NCI-H82 treated with DMSO at 0.1 percent for 48 hours (cell line): Measurements from ENCODE around the gene ZBTB38.
A peak's percentile ranks its signal among the peaks of the same experiment; 100 is the strongest.

Experiments used
- DNase-seq: peaks from one replicate; lab custom pipeline; 2025; ENCODE audit not compliant: unreplicated experiment; lab: John Stamatoyannopoulos, UW

The ZBTB38 gene

DNA sequence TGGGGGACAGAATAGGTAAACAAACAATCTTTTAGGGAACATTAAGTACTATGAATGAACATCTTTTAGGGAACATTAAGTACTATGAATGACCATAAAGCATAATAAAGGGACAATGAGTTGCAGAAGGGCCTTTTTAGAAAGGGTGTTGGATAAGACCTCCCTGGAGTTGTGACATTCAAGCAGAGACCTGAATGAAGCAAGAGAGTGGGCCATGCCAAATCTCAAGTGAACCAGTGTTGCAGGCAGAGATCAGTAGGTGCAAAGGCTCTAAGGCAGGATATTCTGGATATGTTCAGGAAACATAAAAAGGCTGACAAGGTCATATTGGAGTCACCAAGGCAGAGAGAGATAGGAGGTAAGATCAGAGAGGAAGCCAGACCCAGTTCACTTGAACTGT is 29.4 kb upstream of the ZBTB38 start:
- no peak for DNase-seq

GRCh38 chr3:141341536-141341935 is 26.8 kb upstream of the ZBTB38 start:
- no peak for DNase-seq

GRCh38 chr3:141342386-141342785 is 25.9 kb upstream of the ZBTB38 start:
- DNase-seq, result no peak

- DNase-seq, result no peak
Measured at GRCh38 chr3:141343077-141343476, 25.2 kb upstream of the ZBTB38 start.

DNA sequence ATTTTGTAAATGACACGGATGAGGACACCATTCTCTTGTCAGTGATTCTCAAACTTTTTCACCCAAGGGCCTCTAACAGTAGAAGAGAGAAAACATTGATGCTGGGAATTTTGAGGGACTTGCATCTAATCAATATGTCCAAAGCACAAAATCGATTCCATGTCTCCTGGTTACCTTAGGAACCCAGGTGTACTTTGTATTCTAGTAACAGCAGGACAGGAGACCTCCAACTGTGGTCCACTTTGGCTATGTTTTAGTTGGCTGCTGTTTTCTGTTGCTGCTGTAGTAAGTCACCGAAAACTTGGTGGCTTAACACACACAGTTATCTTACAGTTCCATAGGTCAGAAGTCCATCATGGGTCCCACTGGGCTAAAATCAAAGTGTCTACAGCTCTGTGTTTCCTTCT is 24.4 kb upstream of the ZBTB38 start:
- DNase-seq, result no peak

DNA sequence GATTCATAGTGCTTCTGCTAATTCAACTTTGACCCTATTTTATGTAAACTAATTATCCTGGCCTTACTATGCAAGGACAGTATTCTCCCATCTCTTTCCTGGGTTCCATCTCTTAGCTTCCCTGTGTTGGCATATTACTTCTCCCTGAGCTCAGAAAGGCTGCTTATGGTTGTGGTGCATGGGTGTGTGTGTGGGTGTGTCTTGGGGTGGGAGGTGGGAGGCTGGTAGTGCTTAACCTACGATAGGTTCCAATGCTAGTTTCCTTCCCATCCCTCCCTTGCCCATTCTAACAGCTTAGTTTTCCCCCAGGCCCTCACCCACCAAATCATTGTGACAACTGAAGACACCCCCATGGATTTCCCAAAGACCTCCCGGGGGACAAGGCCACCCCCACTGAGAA is 22.8 kb upstream of the ZBTB38 start:
- DNase-seq, result no peak

- peak; percentile 36 for DNase-seq
Measured at GRCh38 chr3:141346007-141346406, 22.3 kb upstream of the ZBTB38 start.

DNA sequence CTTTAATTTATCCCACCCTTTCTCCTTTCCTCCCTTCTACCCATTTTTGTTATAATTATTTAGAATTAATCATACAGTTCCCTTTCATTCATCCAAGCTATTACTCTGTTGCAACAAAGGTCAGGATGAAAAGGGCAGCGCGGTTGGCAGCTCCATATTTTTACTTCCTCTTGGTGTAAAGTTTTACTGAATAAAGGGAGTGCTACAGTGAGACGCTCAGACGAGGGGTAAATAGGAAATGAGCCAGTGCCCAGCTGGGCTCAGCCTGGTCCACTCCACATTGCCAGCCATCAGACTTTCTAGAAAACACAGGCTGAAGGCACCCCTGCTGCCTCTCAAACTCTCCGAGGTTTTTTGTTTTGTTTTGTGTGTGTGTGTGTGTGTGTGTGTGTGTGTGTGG is 21.9 kb upstream of the ZBTB38 start:
- no peak for DNase-seq

DNA sequence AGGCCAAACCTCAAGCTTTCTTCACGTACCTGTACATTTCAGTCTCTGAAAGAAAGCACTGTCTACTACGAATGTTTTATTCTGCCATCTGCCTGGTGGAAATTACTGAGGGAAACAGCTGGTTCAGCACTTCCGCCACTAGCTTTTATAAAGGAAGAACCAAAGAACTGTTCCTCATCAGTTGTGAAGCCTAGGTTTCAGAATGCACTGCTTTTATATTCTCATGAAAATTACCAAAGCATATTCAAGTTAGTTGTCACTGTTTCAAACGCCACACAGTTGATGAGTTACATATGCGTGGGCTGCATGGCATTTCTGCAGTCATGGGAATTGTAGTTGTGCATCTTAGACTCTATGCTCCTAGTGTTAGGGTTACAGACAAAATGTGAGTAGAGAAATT is 21.5 kb upstream of the ZBTB38 start:
- no peak for DNase-seq

DNA sequence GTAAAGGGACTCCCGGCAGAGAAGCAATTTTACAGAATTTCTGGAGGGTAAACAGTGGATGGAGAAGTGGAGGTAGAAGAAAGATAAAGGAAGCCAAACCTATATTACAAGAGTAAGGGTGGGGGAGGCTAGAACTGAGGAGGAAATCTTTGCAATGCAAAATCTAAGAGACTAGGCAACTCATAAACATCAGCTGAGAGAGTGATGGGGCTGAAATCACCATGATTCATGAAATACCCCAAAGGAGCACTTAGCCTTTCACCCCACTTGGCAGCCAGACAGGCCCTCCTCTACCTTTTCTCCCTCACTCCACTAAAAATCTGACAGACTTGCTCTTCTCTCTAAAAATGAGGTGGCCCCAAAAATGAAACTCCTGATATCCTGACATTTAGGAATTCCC is 19.5 kb upstream of the ZBTB38 start:
- DNase-seq, result no peak

GRCh38 chr3:141349711-141350110 is 18.6 kb upstream of the ZBTB38 start:
- no peak for DNase-seq

DNA sequence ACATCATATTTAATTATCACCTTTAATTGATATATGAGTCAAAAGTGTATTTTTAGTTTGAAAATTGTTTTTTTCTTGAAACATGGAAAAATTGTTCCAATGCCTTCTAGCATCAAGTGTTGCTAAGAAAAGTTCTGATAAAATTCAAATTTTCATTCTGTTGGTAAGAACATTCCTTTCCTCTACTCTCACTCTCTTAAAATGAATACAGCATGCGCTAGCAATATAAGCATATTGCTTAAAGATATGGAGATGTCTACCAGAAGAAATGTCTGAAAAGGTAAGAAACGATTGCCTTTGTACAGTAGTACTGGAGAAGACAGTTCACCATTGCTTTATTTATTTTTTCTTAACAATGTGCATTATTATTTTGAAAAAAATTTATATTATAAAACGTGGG is 17.6 kb upstream of the ZBTB38 start:
- DNase-seq, result no peak

- DNase-seq, result no peak
Measured at GRCh38 chr3:141352262-141352984, 15.9 kb upstream of the ZBTB38 start.

DNA sequence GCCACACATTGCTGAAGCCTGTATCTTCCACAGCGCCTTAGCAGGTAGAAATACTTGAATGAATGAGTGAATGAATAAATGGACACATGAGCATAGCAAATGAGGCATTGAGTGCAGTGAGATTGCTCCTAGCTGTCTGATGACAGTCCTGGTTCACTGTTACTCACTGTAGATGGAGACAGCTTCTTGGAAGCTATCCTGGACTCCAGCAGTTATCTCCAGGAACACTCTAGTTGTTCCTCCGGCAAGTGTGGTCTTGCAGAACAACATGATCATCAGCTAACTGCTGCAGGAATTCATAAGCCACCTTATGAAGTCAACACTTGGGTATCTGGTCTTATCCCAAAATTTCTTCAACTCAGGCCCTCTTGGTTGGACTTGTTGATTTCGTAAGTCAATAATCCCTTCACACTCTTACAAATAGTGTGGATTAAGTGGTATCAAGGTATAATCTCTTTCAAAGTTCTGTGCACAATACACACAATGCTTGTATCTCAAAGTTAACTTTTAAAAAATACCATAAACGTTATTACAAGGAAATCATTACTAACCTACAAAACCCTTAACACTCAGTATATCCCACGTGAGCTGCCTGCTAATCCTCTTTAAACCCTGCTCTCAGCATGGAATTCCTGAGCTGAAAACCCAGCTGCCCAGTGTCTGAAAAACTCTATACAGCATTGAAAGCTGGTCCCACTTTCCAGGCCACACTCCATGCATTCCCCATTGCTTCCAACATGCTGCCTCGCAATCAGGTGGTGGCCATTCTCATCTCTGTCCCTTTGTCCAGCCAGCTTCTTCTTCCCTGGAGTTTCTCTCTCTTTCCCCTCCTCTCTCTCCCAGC is 14.4 kb upstream of the ZBTB38 start:
- DNase-seq, result peak; percentile 32

- no peak for DNase-seq
Measured at GRCh38 chr3:141354517-141354916, 13.8 kb upstream of the ZBTB38 start.

GRCh38 chr3:141355242-141355641 is 13.1 kb upstream of the ZBTB38 start:
- no peak for DNase-seq

DNA sequence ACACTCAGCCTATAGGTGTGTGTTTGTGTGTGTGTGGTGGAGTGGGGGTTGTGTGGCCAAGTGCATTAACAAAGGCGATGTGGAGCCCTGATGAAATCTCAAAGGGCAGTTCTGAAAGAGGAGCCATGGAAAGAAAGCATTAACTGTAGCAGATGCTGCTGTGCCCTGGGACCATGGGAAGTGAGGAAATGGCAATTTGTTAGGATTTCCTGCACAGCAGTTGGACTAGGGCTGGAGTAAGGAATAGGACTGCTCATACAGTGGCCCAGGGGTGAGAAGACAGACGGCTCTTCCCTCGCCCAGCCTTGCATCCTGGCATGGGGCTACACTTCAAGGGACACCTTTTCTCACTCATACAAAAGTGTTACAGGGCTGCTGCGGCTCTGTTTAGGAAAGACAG is 12.3 kb upstream of the ZBTB38 start:
- DNase-seq, result no peak

- peak; percentile 11 for DNase-seq
Measured at GRCh38 chr3:141360888-141361598, 7.3 kb upstream of the ZBTB38 start.

- no peak for DNase-seq
Measured at GRCh38 chr3:141362736-141363135, 5.6 kb upstream of the ZBTB38 start.

DNA sequence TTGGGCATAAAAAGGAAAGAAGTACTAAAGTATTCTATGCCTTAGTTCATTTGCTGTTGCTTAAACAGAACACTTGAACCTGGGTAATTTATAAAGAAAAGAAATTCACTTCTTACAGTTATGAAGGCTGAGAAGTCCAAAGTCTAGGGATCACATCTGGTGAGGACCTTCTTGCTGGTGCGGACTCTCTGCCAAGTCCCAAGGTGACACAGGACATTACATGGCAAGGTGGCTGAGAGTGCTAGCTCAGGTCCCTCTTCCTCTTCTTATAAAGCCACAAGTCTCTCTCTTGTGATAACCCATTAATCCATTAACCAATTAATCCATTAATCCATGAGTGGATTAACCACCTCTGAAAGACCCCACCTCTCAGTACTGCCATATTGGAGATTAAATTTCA is 3.1 kb upstream of the ZBTB38 start:
- peak; percentile 34 for DNase-seq

DNA sequence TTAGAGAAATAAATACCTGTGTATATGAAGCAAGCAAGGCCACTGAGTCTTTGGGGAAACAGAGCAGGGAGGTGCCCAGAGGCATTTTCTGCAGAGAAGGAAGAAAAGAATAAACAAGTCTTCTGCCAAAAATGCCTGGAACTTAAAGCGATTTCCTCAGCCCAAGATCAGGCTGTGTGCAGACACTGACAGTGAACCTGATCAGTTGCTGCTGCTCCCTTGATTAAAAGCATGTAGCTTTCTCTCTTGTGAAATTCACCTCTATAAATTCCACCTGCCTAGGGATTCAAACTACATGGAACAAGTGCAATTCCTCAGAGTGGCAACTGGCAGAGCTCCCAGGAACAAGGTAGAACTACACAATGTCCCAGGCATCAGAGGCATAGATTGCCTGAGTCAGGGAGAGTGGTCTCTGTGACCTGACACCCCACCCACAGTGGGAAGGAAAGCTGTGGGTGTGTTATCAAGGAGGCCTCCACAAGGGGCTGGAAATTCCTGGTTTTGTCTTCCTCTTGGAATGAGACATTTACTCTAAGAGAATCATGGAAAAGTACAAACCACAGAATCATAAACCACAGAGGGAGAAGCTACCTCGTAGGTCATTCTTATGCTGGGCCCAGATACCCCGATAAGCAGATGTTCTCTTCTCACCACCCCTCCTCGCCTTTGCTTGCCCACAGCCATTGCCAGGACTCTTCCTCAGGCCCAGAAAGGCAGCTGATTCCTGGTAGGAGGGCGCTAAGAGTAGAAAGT is 1.8 kb upstream of the ZBTB38 start:
- DNase-seq, result no peak
